Stimulated activated CD8-positive, alpha-beta memory T cell treated with anti-CD3 and anti-CD28 coated beads, Interleukin-12 subunit alpha, Interleukin-12 subunit beta, amount 100 ng/mL, for 24 hours (primary cell): Measurements from ENCODE around the gene MEA1.

Experiments used
- DNase-seq: peaks from one replicate; pipeline ENCODE4 v3.0.0-alpha.2; 2020; ENCODE audit errors: extremely low read depth

The MEA1 gene

DNA sequence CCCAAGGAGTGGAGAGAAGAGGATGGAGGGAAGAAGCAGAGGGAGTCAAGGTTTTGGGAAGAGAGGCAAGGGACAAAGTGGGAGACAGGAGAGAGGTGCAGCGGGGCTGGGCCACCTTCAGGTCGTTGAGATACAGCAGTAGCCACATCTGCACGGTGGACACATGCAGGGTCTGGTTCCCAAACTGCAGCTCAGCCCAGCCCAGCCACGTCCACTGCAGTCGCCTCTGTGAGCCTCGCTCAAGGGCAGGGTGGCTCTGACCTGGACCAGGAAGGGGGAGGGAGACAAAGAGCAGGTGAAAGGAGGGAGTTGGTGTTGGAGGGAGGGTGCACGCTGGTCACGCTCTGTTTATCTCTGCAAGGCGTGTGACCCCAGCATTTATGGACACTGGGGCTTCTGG is 25.0 kb upstream of the MEA1 start:
- DNase-seq, result no peak

GRCh38 chr6:43037706-43038105 is 24.0 kb upstream of the MEA1 start:
- no peak for DNase-seq

DNA sequence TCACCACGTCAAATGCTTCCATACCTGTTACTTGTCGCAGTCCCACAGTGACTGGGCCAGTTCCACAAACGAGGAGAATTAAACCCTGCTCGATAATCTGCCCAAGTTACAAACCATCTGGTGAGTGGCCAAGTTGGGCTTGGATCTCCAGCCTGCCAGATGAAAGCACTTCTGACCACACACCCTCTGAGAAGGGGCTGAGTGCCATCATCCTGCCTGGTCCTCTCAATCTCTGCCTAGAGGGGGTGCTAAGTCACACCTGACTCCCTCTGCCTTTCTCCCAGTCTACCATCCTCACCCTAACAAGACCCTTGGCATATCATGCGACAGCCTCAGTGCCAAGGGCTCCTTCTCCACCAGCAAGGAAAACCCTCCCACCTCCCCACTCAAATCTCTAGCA is 23.5 kb upstream of the MEA1 start:
- no peak for DNase-seq

DNA sequence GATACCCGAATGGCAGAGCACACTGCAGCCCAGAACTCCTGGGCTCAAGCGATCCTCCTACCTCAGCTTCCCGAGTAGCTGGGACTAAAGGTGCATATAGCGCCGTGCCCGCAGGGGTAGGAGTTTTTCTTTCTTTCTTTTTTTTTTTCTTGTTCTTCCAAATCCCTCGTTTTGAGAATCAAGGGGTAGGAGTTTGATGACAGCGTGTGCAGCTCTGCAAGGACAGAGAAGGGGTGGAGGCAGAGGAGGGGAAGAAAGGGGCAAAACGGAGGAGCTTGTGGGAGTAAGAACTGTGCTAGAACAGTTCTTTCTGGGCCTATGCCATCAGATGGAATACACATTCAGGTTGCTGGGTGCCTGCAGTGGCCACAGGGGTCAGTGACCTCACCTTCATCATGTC is 23.0 kb upstream of the MEA1 start:
- no peak for DNase-seq

DNA sequence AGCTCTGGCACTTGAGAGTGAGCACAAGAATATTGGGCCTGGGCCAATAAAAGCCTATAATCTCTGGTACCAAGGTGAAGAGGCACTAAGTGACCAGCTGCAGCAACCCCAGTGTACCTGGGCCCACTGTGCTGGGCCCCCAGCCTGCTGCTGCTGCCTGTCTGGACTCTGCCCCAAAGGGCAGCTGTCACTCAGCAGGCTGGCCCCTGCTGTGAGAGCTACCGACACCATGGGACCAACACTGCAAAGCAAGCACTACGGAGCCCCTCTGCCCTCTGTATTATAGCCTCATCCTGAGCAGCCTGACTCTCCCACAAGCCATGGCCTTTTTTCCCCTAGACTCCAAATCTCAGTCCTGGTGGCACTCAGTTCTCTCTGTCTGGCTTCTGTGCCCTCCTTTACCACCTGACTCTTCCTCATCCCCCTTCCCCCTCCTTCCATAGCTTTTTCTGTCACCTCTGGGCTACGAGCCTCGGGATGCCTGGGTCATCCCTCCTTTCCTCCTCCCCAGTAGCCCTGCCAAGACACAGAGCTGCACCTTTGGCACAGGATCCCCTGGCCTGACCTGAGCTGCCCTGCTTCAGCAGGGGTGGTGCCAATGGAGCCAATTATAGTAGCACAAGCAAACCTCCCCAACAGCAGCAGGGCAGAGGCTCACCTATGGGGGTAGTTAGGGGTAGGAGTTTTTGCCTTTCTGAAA is 21.9 kb upstream of the MEA1 start:
- DNase-seq, result no peak

DNA sequence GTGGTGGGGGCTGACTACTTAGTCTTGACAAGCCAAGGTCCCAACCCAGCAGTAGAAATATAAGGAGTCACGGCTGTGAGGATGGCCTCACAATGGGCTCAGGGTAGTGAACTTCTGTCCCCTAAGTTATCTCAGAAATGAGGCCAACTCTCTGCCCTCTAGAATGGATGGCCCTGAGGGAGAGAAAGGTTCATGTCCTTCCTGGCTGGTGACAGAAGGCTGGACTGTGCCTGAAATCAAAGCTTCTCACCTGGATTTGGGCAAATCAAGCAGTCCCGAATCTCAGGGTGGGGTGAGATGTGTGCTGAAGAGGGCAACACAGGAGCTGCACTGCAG is 20.4 kb upstream of the MEA1 start:
- no peak for DNase-seq

GRCh38 chr6:43033496-43034189 is 19.9 kb upstream of the MEA1 start:
- DNase-seq, result no peak

GRCh38 chr6:43032326-43032725 is 18.6 kb upstream of the MEA1 start:
- DNase-seq, result no peak

GRCh38 chr6:43029120-43029519 is 15.4 kb upstream of the MEA1 start:
- DNase-seq, result no peak

- no peak for DNase-seq
Observed at GRCh38 chr6:43026365-43026764, 12.6 kb upstream of the MEA1 start.

DNA sequence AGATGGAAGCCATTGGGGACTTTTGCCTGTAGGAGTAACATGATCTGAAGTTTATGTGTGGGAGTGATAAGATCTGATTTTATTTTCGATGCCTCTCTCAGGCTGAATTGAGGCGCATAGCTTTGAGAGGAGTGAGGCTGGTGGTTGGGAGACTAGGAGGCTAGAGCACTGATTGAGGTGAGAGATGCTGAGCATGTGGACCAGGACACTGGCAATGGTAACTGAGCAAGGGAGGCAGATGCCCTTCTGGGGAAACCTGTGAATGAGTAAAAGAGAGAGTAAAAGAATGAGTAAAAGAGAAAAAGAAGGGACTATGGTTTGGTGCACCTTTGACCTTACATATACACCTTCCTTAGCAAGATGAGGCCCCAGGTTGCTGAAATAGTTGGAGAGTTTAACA is 10.7 kb upstream of the MEA1 start:
- DNase-seq, result no peak

GRCh38 chr6:43021270-43022047 is 7.7 kb upstream of the MEA1 start, which contains the start of gene RRP36:
RRP36 (plus strand) TSS chr6:43021623; CDS start chr6:43021655, 32 bp downstream.
- DNase-seq, result peak; percentile 61

DNA sequence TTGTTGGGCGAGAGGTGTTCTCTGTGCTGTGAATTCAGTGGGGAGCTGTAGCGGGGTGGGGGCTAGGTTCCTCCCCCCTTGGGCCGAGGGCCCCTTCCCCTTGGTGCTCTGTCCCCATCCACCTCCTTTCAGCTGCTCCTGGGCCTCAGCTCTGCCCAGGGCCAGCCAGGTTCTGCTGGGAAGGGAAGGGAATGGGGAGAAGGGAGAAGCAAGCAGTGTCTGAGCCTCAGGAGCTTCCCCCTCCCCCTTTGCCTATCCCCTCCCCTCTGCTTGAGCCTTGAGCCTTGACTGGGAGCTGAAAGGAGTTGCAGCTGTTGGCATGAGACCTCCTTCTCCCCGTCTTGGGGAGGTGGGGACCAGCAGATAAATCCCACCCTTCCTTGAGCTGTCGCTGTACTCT is 7.1 kb upstream of the MEA1 start:
- no peak for DNase-seq

GRCh38 chr6:43020052-43020705 is 6.4 kb upstream of the MEA1 start:
- DNase-seq, result no peak

DNA sequence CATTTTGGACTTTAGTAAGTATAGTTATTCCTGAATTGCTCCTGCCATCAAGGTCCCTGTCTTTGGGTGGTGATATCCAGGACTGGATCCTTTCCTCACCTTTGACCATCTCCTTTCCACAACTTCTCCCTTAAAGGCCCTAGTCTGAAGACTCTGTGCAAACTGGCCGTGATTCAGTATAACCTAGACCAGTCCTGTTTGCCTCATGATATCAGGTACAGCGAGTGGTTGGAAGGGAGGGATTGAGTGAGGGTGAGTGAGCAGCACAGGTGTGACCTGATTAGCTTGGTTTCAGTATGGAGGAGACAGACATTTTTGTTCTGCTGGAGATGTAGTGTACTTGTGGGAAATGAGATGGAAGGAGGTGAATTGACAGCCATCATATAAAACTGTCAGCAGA is 5.4 kb upstream of the MEA1 start:
- no peak for DNase-seq

DNA sequence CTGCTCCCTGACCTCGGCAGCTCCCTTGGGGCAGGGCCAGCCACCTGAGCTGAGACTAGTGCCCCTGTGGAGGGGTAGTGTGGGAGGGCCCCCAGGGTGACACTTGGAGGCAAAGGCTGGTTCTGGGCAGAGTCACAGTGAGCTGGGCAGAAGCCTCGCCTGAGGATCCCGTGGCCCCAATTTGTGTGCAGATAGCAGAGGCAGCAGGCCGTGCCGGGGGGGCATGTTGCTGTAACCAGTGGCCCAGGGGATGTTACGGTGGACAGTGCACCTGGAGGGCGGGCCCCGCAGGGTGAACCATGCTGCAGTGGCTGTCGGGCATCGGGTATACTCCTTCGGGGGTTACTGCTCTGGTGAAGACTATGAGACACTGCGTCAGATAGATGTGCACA is 3.2 kb upstream of the MEA1 start:
- DNase-seq, result no peak

DNA sequence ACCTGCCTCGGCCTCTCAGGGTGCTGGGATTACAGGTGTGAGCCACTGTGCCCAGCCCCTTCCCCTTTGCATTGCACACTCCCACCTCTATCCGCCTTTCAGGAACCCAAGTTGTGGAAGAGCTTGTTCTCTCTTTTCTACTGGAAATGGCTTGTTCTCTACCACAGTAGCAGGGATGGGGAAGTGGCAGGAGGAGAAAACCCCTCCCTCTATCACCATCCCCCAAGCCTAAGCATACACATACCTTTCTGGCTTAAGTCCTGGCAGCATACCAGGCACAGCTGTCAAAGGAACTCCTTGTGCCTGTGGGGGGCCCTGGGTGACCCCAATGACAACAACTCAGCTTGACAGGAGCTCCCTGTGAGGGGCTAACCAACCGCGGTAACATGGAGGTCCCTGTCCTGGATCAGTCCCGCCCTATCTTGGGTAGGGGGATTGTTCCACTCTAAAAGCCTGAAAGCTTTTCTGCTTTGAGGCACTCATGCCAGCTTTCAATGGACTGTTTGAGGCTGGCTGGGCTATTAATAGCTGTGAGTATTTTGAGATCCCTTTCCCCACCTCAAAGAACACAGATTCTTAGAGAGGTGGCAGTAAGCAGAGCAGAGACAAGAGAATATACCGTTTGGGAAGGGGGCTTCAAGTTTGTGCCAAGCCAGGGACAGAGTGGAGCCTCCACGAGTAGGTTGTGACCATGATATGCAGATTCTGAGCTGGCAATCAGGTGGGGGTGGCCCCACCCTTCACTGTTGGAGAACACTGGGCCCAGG is 2.6 kb upstream of the MEA1 start:
- DNase-seq, result no peak

GRCh38 chr6:43014434-43014909 is 726 bp upstream of the MEA1 start:
- DNase-seq, result no peak

DNA sequence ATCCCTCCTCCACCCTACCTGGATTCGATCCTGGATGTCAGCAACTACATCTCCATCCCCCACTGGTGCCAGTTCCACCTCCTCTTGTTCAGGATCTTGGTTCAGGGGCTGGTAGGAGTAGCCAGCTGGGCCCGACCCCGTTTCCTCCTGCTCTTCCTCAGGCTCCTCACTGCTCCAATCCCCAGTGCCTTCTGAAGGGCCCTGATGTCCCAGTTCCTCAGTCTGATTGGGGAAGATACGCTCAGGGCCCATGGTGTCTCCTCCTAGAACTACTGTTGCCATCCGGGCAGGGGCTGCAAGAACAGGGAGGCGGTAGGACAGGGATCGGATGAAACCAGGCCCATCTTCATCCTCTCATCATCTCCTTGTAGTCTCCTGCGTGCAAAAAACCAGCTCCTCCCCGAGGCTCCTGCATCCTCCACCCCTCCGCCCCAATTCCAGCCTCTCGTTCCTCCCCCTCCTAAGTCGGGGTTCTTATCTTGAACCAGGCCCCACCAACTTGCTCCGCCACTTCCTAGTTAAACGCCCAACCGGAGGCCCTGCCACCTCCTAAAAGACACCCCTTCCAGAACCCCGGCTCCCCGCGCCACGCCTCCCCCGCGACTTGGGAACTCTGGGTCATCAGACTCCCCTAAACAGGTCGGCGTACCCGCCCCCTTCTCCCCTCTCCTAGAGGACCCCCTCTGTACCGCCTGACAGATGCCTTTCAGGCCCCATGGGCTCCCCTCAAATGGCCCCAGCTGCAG is 476 bp downstream of the MEA1 start:
- DNase-seq, result no peak

- no peak for DNase-seq
Observed at GRCh38 chr6:43012364-43012763, 1.4 kb downstream of the MEA1 start.

GRCh38 chr6:43011207-43011606 is 2.5 kb downstream of the MEA1 start:
- no peak for DNase-seq
